H1 (cell line): ENCODE measurements around the gene WASHC4. TPM values are rescaled to one million over a fixed set of nuclear protein-coding genes. Genes with fewer than 3 reads are reported as not detected.

Experiments used
- CTCF ChIA-PET: fragments of 300-600 bp; sonication (Branson Sonifier 250); formaldehyde crosslinking; loops from one replicate; lab custom pipeline; 2021; ENCODE audit not compliant: partially characterized antibody; lab: Charles Lee
- POLR2A ChIA-PET: fragments of 300-600 bp; sonication (Branson Sonifier 250); formaldehyde crosslinking; loops from one replicate; lab custom pipeline; 2021; ENCODE audit warnings: inconsistent platforms; ENCODE audit not compliant: partially characterized antibody; lab: Charles Lee
- DNase-seq, 2 experiments: peaks; one replicate each; pipeline versions ENCODE4 v3.0.0 to v3.0.0-alpha.2; 2010 to 2022; ENCODE audit warnings: low spot score in 2 of 2, low read depth in 1 of 2, mixed read lengths in 1 of 2
- FAIRE-seq: peaks from 2 replicates; lab custom pipeline; 2011; peaks lifted over from hg19 to GRCh38; lab: Jason Lieb, UNC
- H2AFZ ChIP-seq: 2 replicates; pipeline ENCODE4 v1.8.1; 2012; ENCODE audit warnings: low read length, inconsistent platforms
- H2AK5ac ChIP-seq: 2 replicates; pipeline ENCODE4 v1.6.1; 2013; ENCODE audit warnings: low read depth, low read length
- H2BK120ac ChIP-seq: replicated peaks from 2 replicates; pipeline ENCODE3; 2013; ENCODE audit warnings: low read depth, low read length, inconsistent platforms
- H2BK12ac ChIP-seq: 2 replicates; pipeline ENCODE4 v1.6.1; 2013; ENCODE audit warnings: low read depth, low read length
- H2BK15ac ChIP-seq: 2 replicates; pipeline ENCODE4 v1.6.1; 2013; ENCODE audit warnings: low read length
- H2BK20ac ChIP-seq: 2 replicates; pipeline ENCODE4 v1.6.1; 2013; ENCODE audit warnings: low read length
- H2BK5ac ChIP-seq: 2 replicates; pipeline ENCODE4 v1.6.1; 2013; ENCODE audit warnings: low read depth, low read length
- H3K14ac ChIP-seq: 2 replicates; pipeline ENCODE4 v1.6.1; 2013; ENCODE audit warnings: inconsistent platforms; ENCODE audit not compliant: insufficient read length
- H3K18ac ChIP-seq: 2 replicates; pipeline ENCODE4 v1.6.1; 2013; ENCODE audit warnings: low read length; ENCODE audit errors: extremely low read depth
- H3K23ac ChIP-seq: 2 replicates; pipeline ENCODE4 v1.6.1; 2013; ENCODE audit warnings: inconsistent platforms; ENCODE audit not compliant: insufficient read length
- H3K23me2 ChIP-seq: 2 replicates; pipeline ENCODE4 v1.6.1; 2013; ENCODE audit warnings: low read depth, low read length
- H3K27ac ChIP-seq: 2 replicates; pipeline ENCODE4 v1.6.1; 2011; ENCODE audit warnings: low read depth, low read length, inconsistent platforms
- H3K27me3 ChIP-seq, 4 experiments: replicated peaks in 1 of 4; 1 replicate in 1 of 4; 2 replicates in 3 of 4; pipeline versions ENCODE4 v1.6.1 to v1.8.1; 2011 to 2013; ENCODE audit warnings: low read length in 3 of 4, mild to moderate bottlenecking in 3 of 4, inconsistent platforms in 2 of 4, mixed read lengths in 2 of 4, moderate library complexity in 1 of 4; ENCODE audit not compliant: control insufficient read depth in 3 of 4, insufficient read depth in 3 of 4; ENCODE audit errors: extremely low read depth in 1 of 4
- H3K36me3 ChIP-seq, 4 experiments: 2 replicates each; pipeline versions ENCODE4 v1.6.1 to v1.8.1; 2011 to 2013; ENCODE audit warnings: mild to moderate bottlenecking in 4 of 4, low read length in 3 of 4, moderate library complexity in 2 of 4, control low read depth in 1 of 4, inconsistent platforms in 1 of 4; ENCODE audit not compliant: insufficient read depth in 4 of 4, control insufficient read depth in 2 of 4
- H3K4ac ChIP-seq: replicated peaks from 2 replicates; pipeline ENCODE3; 2013; ENCODE audit warnings: low read length, low read depth, mixed read lengths, inconsistent platforms; ENCODE audit not compliant: insufficient read length
- H3K4me1 ChIP-seq, 4 experiments: replicated peaks in 1 of 4; 1 replicate in 1 of 4; 2 replicates in 3 of 4; pipeline versions ENCODE4 v1.6.1 to v1.8.1; 2011 to 2013; ENCODE audit warnings: low read length in 3 of 4, inconsistent platforms in 2 of 4, mixed read lengths in 1 of 4; ENCODE audit not compliant: insufficient read depth in 4 of 4, control insufficient read depth in 3 of 4
- H3K4me2 ChIP-seq, 2 experiments: 2 replicates each; pipeline versions ENCODE4 v1.6.1 to v1.8.1; 2011 to 2013; ENCODE audit warnings: low read depth in 2 of 2, low read length in 2 of 2, control low read depth in 1 of 2, inconsistent platforms in 1 of 2, mild to moderate bottlenecking in 1 of 2; ENCODE audit not compliant: insufficient read depth in 1 of 2
- H3K4me3 ChIP-seq, 4 experiments: fragments of 200-600, 300-600 bp in 1 of 4; sonication (generic), shearing (Covaris generic), sonication (Bioruptor Twin) in 1 of 4; 2 replicates each; pipeline versions ENCODE4 v1.5.1 to v1.8.1; 2011 to 2016; ENCODE audit warnings: low read length in 4 of 4, low read depth in 3 of 4, control low read depth in 2 of 4, inconsistent platforms in 2 of 4, mild to moderate bottlenecking in 2 of 4, mixed read lengths in 1 of 4, moderate library complexity in 1 of 4; ENCODE audit not compliant: insufficient read depth in 2 of 4; ENCODE audit errors: extremely low read depth in 1 of 4
- H3K56ac ChIP-seq: replicated peaks from 2 replicates; pipeline ENCODE3; 2013; ENCODE audit warnings: low read depth, mild to moderate bottlenecking, mixed read lengths, low read length, inconsistent platforms; ENCODE audit not compliant: insufficient read length
- H3K79me1 ChIP-seq: 2 replicates; pipeline ENCODE4 v1.6.1; 2013; ENCODE audit warnings: low read depth, low read length, control low read depth
- H3K79me2 ChIP-seq, 2 experiments: 2 replicates each; pipeline versions ENCODE4 v1.6.1 to v1.8.1; 2012 to 2013; ENCODE audit warnings: low read length in 2 of 2, mild to moderate bottlenecking in 2 of 2, inconsistent platforms in 1 of 2; ENCODE audit not compliant: insufficient read depth in 2 of 2, control insufficient read depth in 1 of 2
- H3K9ac ChIP-seq, 4 experiments: replicated peaks in 1 of 4; 1 replicate in 1 of 4; 2 replicates in 3 of 4; pipeline versions ENCODE4 v1.6.1 to v1.8.1; 2011 to 2013; ENCODE audit warnings: low read depth in 3 of 4, low read length in 3 of 4, control low read depth in 2 of 4, mild to moderate bottlenecking in 2 of 4, moderate library complexity in 2 of 4, inconsistent platforms in 1 of 4; ENCODE audit errors: extremely low read depth in 1 of 4
- H3K9me3 ChIP-seq, 2 experiments: 2 replicates each; pipeline versions ENCODE4 v1.6.1 to v1.8.1; 2012 to 2013; ENCODE audit warnings: mild to moderate bottlenecking in 2 of 2, moderate library complexity in 2 of 2, control low read depth in 1 of 2, inconsistent platforms in 1 of 2, low read depth in 1 of 2, low read length in 1 of 2, mixed read lengths in 1 of 2; ENCODE audit not compliant: insufficient read depth in 2 of 2
- H4K20me1 ChIP-seq, 2 experiments: replicated peaks in 1 of 2; 2 replicates each; pipeline versions ENCODE3 to v1.8.1; 2011 to 2013; ENCODE audit warnings: inconsistent platforms in 2 of 2, low read length in 2 of 2, mild to moderate bottlenecking in 1 of 2; ENCODE audit not compliant: insufficient read depth in 2 of 2, control insufficient read depth in 1 of 2
- H4K5ac ChIP-seq: 2 replicates; pipeline ENCODE4 v1.6.1; 2013; ENCODE audit warnings: low read length, low read depth, mixed read lengths, inconsistent platforms; ENCODE audit not compliant: insufficient read length
- H4K8ac ChIP-seq: 2 replicates; pipeline ENCODE4 v1.8.0; 2013; ENCODE audit warnings: mild to moderate bottlenecking, moderate library complexity, low read length, inconsistent platforms; ENCODE audit not compliant: insufficient read depth; ENCODE audit errors: extremely low read depth
- H4K91ac ChIP-seq: replicated peaks from 2 replicates; pipeline ENCODE3; 2013; ENCODE audit warnings: low read length, mixed read lengths, inconsistent platforms; ENCODE audit not compliant: insufficient read length
- PHF8 ChIP-seq: fragments of 200-600 bp; sonication (generic); conservative IDR thresholded peaks from 2 replicates; pipeline ENCODE4 v1.7.1; 2012; ENCODE audit warnings: low read depth, mild to moderate bottlenecking, inconsistent platforms, low read length, moderate library complexity
- POLR2A ChIP-seq, 2 experiments: IDR thresholded peaks; 1 replicate in 1 of 2; 2 replicates in 1 of 2; pipeline ENCODE4 v1.6.1; 2011; ENCODE audit warnings: low read depth in 2 of 2, low read length in 2 of 2, mild to moderate bottlenecking in 2 of 2; ENCODE audit errors: control extremely low read depth in 1 of 2
- SP2 ChIP-seq: IDR thresholded peaks from 2 replicates; pipeline ENCODE4 v1.6.1; 2012; ENCODE audit warnings: mild to moderate bottlenecking, low read length, inconsistent platforms
- WGBS, 2 experiments: shearing (Covaris generic) in 1 of 2; methylation state at CpG; one replicate each; pipeline versions ENCODE4 v1.1.6 to v1.1.7; 2013 to 2015; ENCODE audit warnings: low lambda C conversion rate in 2 of 2, mixed read lengths in 2 of 2, inconsistent platforms in 1 of 2, low coverage in 1 of 2, missing lambda C conversion rate in 1 of 2; ENCODE audit not compliant: insufficient replicate concordance in 2 of 2, insufficient coverage in 1 of 2, insufficient read length in 1 of 2; ENCODE audit errors: extremely low coverage in 1 of 2, missing lambda C conversion rate in 1 of 2; 5-methylcytosine and 5-hydroxymethylcytosine counted together
- polyA plus RNA-seq, 7 experiments: library from polyadenylated mRNA; depleted of rRNA in 3 of 7; stranded (reverse) in 5 of 7; unstranded in 2 of 7; fragments of >200 nt in 5 of 7; fragments of 200-250 nt in 2 of 7; gene quantifications; 1 replicate in 5 of 7; 2 replicates in 1 of 7; 4 replicates in 1 of 7; pipeline versions ENCODE4 v1.2.1 to v1.2.3, GENCODE V29; 2011 to 2013; ENCODE audit warnings: missing spikeins in 2 of 7, mixed read lengths in 2 of 7
- total RNA-seq: library from RNA; stranded (reverse); fragmentation: NEBNext Ultra II Directional; extraction: Animal tissue kit (Norgen Biotek cat#: 25700); gene quantifications from 2 replicates; pipeline ENCODE4 v1.2.1, GENCODE V29; 2021

Gene WASHC4
- total and polyA plus RNA-seq, 2 of the 8 experiments (the other 6 are each of a cell fraction or from before 2014, with no cell fraction given) = 13.0 to 38.5 TPM

- TF ChIP-seq POLR2A (IDR thresholded peaks at IDR 0.05; ENCODE audit: control extremely low read depth in 1 of 2, low read depth in 2 of 2, low read length in 2 of 2) (no peak), SP2 (no peak), PHF8 (no peak)
- ChIA-PET POLR2A (no interaction called here), CTCF (interaction anchor here (1.4 kb wide), 1 partner anchor 9 kb away, joined by 4 read pairs; no protein-coding TSS in a partner anchor)
- Histone ChIP-seq H3K23me2 (no peaks in the 10 kb centered on the region), H2BK5ac (no peak overlapping the region), H3K4me2 (no peak overlapping the region), H3K56ac (no peak overlapping the region), H3K27ac (no peak overlapping the region), H3K4me1 (peaks cover 0 to 4% (median 2%) of the 10 kb centered on the region in 4 experiments; a peak in 4 of 7 replicates), H3K9ac (no peak overlapping the region), H3K4me3 (no peak overlapping the region), H3K23ac (no peak overlapping the region), H4K20me1 (peaks cover 0 to 2% of the 10 kb centered on the region in 2 experiments), H3K79me2 (peaks cover 8 to 61% of the 10 kb centered on the region in 2 experiments; a peak in 3 of 4 replicates), H4K91ac (no peak overlapping the region), H2AFZ (no peak overlapping the region), H3K36me3 (peaks cover 0 to 56% (median 17%) of the 10 kb centered on the region in 4 experiments; a peak in 6 of 8 replicates), H3K27me3 (no peaks in the 10 kb centered on the region), H4K8ac (no peak overlapping the region), H3K4ac (no peak overlapping the region), H4K5ac (no peak overlapping the region), H2BK120ac (no peak overlapping the region), H3K18ac (no peak overlapping the region), H2AK5ac (no peak overlapping the region), H2BK15ac (no peak overlapping the region), H3K14ac (no peak overlapping the region), H3K79me1 (no peaks in the 10 kb centered on the region), H3K9me3 (no peaks in the 10 kb centered on the region), H2BK20ac (no peak overlapping the region), H2BK12ac (no peak overlapping the region)
- DNase-seq (no peak), FAIRE-seq (no peak)
- 99% methylated on average over 3 of the region's 3 CpGs; no CpG with 5 or more reads in 1 of the 2 experiments for WGBS, 2 experiments
These were observed 5.6 kb downstream of the WASHC4 start for GRCh38 chr12:105113094-105113493.
